GM18520 (cell line): ENCODE data around the gene OGFOD1.

Source experiments
- ATAC-seq: cut with Tn5 transposase; IDR thresholded peaks from one replicate; pipeline ENCODE4 v1.9.1; 2021; ENCODE audit not compliant: unreplicated experiment

OGFOD1 gene

GRCh38 chr16:56426585-56426984 is 24.8 kb upstream of the OGFOD1 start:
- no peak for ATAC-seq

GRCh38 chr16:56428091-56428490 is 23.3 kb upstream of the OGFOD1 start:
- ATAC-seq = no peak

GRCh38 chr16:56436258-56436657 is 15.1 kb upstream of the OGFOD1 start:
- ATAC-seq = no peak

- ATAC-seq = no peak
These were observed 13.3 kb upstream of the OGFOD1 start for GRCh38 chr16:56438038-56438437.

GRCh38 chr16:56447286-56447685 is 4.1 kb upstream of the OGFOD1 start:
- no peak for ATAC-seq

GRCh38 chr16:56448005-56448404 is 3.3 kb upstream of the OGFOD1 start:
- no peak for ATAC-seq

- ATAC-seq = no peak
These were observed 924 bp upstream of the OGFOD1 start for GRCh38 chr16:56450275-56450985.

GRCh38 chr16:56451753-56452689 is 667 bp downstream of the OGFOD1 start:
- ATAC-seq = peak; percentile 15

- no peak for ATAC-seq
These were observed 6.6 kb downstream of the OGFOD1 start for GRCh38 chr16:56457927-56458470.

- no peak for ATAC-seq
These were observed 8.7 kb downstream of the OGFOD1 start for GRCh38 chr16:56460101-56460500.

GRCh38 chr16:56462064-56462796 is 10.9 kb downstream of the OGFOD1 start:
- no peak for ATAC-seq

GRCh38 chr16:56463153-56463552 is 11.8 kb downstream of the OGFOD1 start:
- no peak for ATAC-seq

GRCh38 chr16:56466344-56466743 is 15.0 kb downstream of the OGFOD1 start:
- ATAC-seq = no peak

GRCh38 chr16:56468800-56469199 is 17.4 kb downstream of the OGFOD1 start:
- ATAC-seq = no peak

GRCh38 chr16:56469748-56470147 is 18.4 kb downstream of the OGFOD1 start:
- ATAC-seq = no peak

- ATAC-seq = no peak
These were observed 18.9 kb downstream of the OGFOD1 start for GRCh38 chr16:56470232-56470631.

GRCh38 chr16:56470666-56471065 is 19.3 kb downstream of the OGFOD1 start:
- no peak for ATAC-seq

GRCh38 chr16:56475201-56475600 is 23.8 kb downstream of the OGFOD1 start:
- no peak for ATAC-seq

GRCh38 chr16:56477096-56477878 is 25.9 kb downstream of the OGFOD1 start:
- ATAC-seq = no peak

GRCh38 chr16:56478281-56479049 is 27.1 kb downstream of the OGFOD1 start:
- no peak for ATAC-seq
